GM12878 (cell line): ENCODE measurements around the gene SEMA3G. TPM values are rescaled to one million over a fixed set of nuclear protein-coding genes. Genes with fewer than 3 reads are reported as not detected.

Experiments
- ATAC-seq: fragments of 200-7000 bp; cut with Tn5 transposase; 3 replicates; pipeline ENCODE4 v1.9.1; 2020; ENCODE audit warnings: mild to moderate bottlenecking, moderate library complexity
- BruUV-seq: library from RNA; stranded (reverse); fragments of 400-500 nt; replicated peaks from 2 replicates; lab custom pipeline; 2021; lab: Mats Ljungman, UMichigan
- CTCF ChIA-PET: fragments of 300-600 bp; sonication (Branson Sonifier 250); formaldehyde crosslinking; extraction: SDS; loops from one replicate; lab custom pipeline; 2021; ENCODE audit warnings: inconsistent platforms; lab: Yijun Ruan, JAX
- POLR2A ChIA-PET: fragments of 350-600 bp; formaldehyde crosslinking; extraction: SDS; loops from one replicate; lab custom pipeline; 2021; ENCODE audit warnings: inconsistent platforms; lab: Charles Lee
- RAD21 ChIA-PET: fragments of 300-600 bp; sonication (Branson Sonifier 250); formaldehyde crosslinking; loops from one replicate; lab custom pipeline; 2023; ENCODE audit warnings: antibody characterized with exemption; ENCODE audit not compliant: unreplicated experiment; lab: Charles Lee
- SMC1A ChIA-PET: fragments of 300-600 bp; sonication (Branson Sonifier 250); formaldehyde crosslinking; loops from one replicate; lab custom pipeline; 2023; ENCODE audit not compliant: unreplicated experiment, uncharacterized antibody; lab: Charles Lee
- DNase-seq: peaks from one replicate; pipeline ENCODE4 v3.0.0-alpha.2; 2011; ENCODE audit warnings: low read depth, low spot score
- FAIRE-seq: peaks from 3 replicates; lab custom pipeline; 2011; peaks lifted over from hg19 to GRCh38; lab: Jason Lieb, UNC
- H2AFZ ChIP-seq: 2 replicates; pipeline ENCODE4 v1.6.0; 2011; ENCODE audit warnings: low read depth, low read length, control low read depth; ENCODE audit not compliant: control insufficient read depth
- H3K27ac ChIP-seq: 2 replicates; pipeline ENCODE4 v1.5.1; 2011; ENCODE audit warnings: control low read depth; ENCODE audit not compliant: control insufficient read depth, insufficient read depth
- H3K27me3 ChIP-seq, 2 experiments: replicated peaks in 1 of 2; 2 replicates each; pipeline versions ENCODE4 v1.6.0 to v1.6.1; 2011; ENCODE audit warnings: low read length in 1 of 2; ENCODE audit not compliant: control insufficient read depth in 2 of 2, insufficient read depth in 2 of 2
- H3K36me3 ChIP-seq, 2 experiments: 2 replicates each; pipeline ENCODE4 v1.5.1; 2011; ENCODE audit warnings: low read length in 1 of 2; ENCODE audit not compliant: control insufficient read depth in 2 of 2, insufficient read depth in 2 of 2
- H3K4me1 ChIP-seq: 2 replicates; pipeline ENCODE4 v1.6.1; 2011; ENCODE audit warnings: mild to moderate bottlenecking, low read length, moderate library complexity, mixed read lengths; ENCODE audit not compliant: control insufficient read depth, insufficient read depth
- H3K4me2 ChIP-seq: 2 replicates; pipeline ENCODE4 v1.6.0; 2011; ENCODE audit warnings: control low read depth; ENCODE audit not compliant: control insufficient read depth, insufficient read depth
- H3K4me3 ChIP-seq: fragments of 200-600 bp; sonication (generic); 2 replicates; pipeline ENCODE4 v1.5.1; 2016
- H3K79me2 ChIP-seq: 2 replicates; pipeline ENCODE4 v1.6.0; 2011; ENCODE audit warnings: low read length; ENCODE audit not compliant: control insufficient read depth, insufficient read depth
- H3K9ac ChIP-seq: 2 replicates; pipeline ENCODE4 v1.8.0; 2011; ENCODE audit warnings: low read length, control low read depth, mixed read lengths; ENCODE audit not compliant: control insufficient read depth, insufficient read depth
- H3K9me3 ChIP-seq: replicated peaks from 3 replicates; pipeline ENCODE4 v1.5.1; 2011; ENCODE audit warnings: mild to moderate bottlenecking, low read length; ENCODE audit not compliant: control insufficient read depth, insufficient read depth
- H4K20me1 ChIP-seq: 2 replicates; pipeline ENCODE4 v1.6.0; 2011; ENCODE audit not compliant: control insufficient read depth, insufficient read depth
- BHLHE40 ChIP-seq, 2 experiments: fragments of 450-650 bp in 1 of 2; IDR thresholded peaks; 2 replicates each; pipeline ENCODE4 v1.6.1; 2011 to 2017; ENCODE audit warnings: low read depth in 2 of 2, borderline replicate concordance in 1 of 2, improper control_type of control experiment in 1 of 2, low read length in 1 of 2, mild to moderate bottlenecking in 1 of 2
- NR2C1 ChIP-seq: fragments of 450-650 bp; IDR thresholded peaks from 2 replicates; pipeline ENCODE4 v1.6.1; 2017; ENCODE audit warnings: antibody characterized with exemption, mild to moderate bottlenecking, moderate library complexity
- NR2C2 ChIP-seq: IDR thresholded peaks from 2 replicates; pipeline ENCODE4 v1.6.1; 2011; ENCODE audit warnings: borderline replicate concordance, low read depth; ENCODE audit not compliant: control insufficient read depth, insufficient read length
- NRF1 ChIP-seq: conservative IDR thresholded peaks from 2 replicates; pipeline ENCODE4 v1.6.1; 2011; ENCODE audit warnings: mild to moderate bottlenecking, low read depth, low read length, improper control_type of control experiment
- PAX5 ChIP-seq: IDR thresholded peaks from 2 replicates; pipeline ENCODE4 v1.6.1; 2011; ENCODE audit warnings: low read depth, low read length, borderline replicate concordance
- PML ChIP-seq: IDR thresholded peaks from 2 replicates; pipeline ENCODE4 v1.6.1; 2012; ENCODE audit warnings: low read length, inconsistent platforms
- RUNX3 ChIP-seq: IDR thresholded peaks from 2 replicates; pipeline ENCODE4 v1.6.1; 2012; ENCODE audit warnings: low read length, inconsistent platforms
- TCF3 ChIP-seq: IDR thresholded peaks from 2 replicates; pipeline ENCODE4 v1.6.1; 2012; ENCODE audit warnings: low read depth, mild to moderate bottlenecking, low read length, borderline replicate concordance; ENCODE audit not compliant: insufficient read depth
- ZNF622 ChIP-seq: fragments of 450-650 bp; IDR thresholded peaks from 2 replicates; pipeline ENCODE4 v1.6.1; 2017; ENCODE audit warnings: mild to moderate bottlenecking, inconsistent platforms
- WGBS: methylation state at CpG from one replicate; pipeline ENCODE4 v1.1.6; 2016; ENCODE audit warnings: low lambda C conversion rate; ENCODE audit not compliant: insufficient replicate concordance, insufficient coverage; ENCODE audit errors: missing lambda C conversion rate; 5-methylcytosine and 5-hydroxymethylcytosine counted together
- in situ Hi-C: fragments of 300-500 bp; cut with MboI; formaldehyde crosslinking; loops from 9 replicates; pipeline ENCODE4 v1.14.3; 2018; ENCODE audit warnings: mixed read lengths
- intact Hi-C: fragments of 100-400 bp; cut with micrococcal nuclease; formaldehyde crosslinking; loops from one replicate; pipeline ENCODE4 v1.14.2; 2022; ENCODE audit not compliant: unreplicated experiment
- polyA plus RNA-seq, 11 experiments: library from polyadenylated mRNA; depleted of rRNA in 4 of 11; unstranded in 6 of 11; stranded (reverse) in 5 of 11; fragments of >200 nt; fragmentation: Nextera tagmentation in 4 of 11; fragmentation: Illumina TruSeq in 1 of 11; extraction: Ambion mirVana in 4 of 11; extraction: Trizol in 1 of 11; gene quantifications; 1 replicate in 1 of 11; 2 replicates in 10 of 11; pipeline versions ENCODE4 v1.2.1 to v1.2.3, GENCODE V29; 2011 to 2016; ENCODE audit warnings: inconsistent platforms in 2 of 11, missing spikeins in 2 of 11, low read depth in 1 of 11
- total RNA-seq, 4 experiments: library from RNA; depleted of rRNA in 3 of 4; stranded (reverse); fragments of >200 nt in 3 of 4; fragmentation: Illumina TruSeq in 1 of 4; extraction: Trizol in 1 of 4; gene quantifications; 2 replicates each; pipeline versions ENCODE4 v1.2.1 to v1.2.3, GENCODE V29; 2013 to 2021
- TF ChIP-seq, protein P1 (sequence below): fragments of 450-650 bp; IDR thresholded peaks from 2 replicates; pipeline ENCODE4 v1.6.1; 2017; ENCODE audit warnings: mild to moderate bottlenecking, low read depth, inconsistent platforms; ENCODE audit not compliant: poor library complexity, severe bottlenecking
- TF ChIP-seq, protein P2 (sequence below): fragments of 450-650 bp; IDR thresholded peaks from 2 replicates; pipeline ENCODE4 v1.6.1; 2017; ENCODE audit warnings: low read depth, mild to moderate bottlenecking, moderate library complexity
- TF ChIP-seq, protein P3 (sequence below): fragments of 450-650 bp; formaldehyde crosslinking; IDR thresholded peaks from 2 replicates; pipeline ENCODE4 v1.4.0; 2022; ENCODE audit warnings: mild to moderate bottlenecking, moderate library complexity

Gene SEMA3G
- total and polyA plus RNA-seq, 10 of the 15 experiments (the other 5 are each of a cell fraction or from before 2014, with no cell fraction given), result 0.03 to 0.04 TPM; not detected in 8

DNA sequence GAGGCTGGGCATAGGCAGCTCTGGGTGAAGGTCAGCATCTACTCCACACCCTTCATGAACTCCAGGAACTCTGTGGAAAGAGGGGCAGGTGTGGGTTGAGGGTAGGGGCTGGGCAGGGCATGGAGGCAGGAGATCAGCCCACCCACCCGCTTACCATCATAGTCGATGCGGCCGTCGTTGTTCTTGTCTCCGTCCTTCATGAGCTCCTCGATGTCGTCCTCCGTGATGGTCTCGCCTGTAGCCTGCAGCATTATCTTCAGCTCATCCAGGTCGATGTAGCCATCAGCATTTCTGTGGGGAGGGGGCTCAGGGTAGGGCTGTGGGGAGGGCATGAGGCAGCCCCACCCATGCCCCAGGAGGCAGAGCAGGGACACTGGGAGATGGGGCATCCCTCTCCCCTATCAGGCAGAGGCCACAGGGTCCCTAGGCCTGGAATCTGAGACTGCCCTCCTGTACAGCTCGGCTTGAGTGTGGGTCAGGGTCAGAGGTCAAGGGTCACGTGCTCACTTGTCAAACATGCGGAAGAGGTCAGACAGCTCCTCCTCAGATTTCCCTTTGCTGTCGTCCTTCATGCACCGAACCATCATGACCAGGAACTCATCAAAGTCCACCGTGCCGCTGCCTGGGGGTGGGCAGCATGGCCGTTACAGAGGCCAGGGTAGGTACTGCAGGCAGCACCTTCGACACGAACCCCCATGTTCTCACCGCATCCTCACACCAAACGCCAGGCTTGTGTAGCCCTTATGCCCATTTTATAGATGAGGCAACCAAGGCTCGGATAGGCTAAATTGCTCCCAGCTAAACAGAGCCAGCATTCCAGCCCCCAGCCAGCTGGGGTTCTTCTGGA lies 6.6 kb upstream of the SEMA3G start:
- 67% methylated on average over 24 of the region's 24 CpGs for WGBS
- Histone ChIP-seq H4K20me1 (no peaks in the 10 kb centered on the region), H3K4me1 (peaks cover 15% of the 10 kb centered on the region), H3K36me3 (no peaks in the 10 kb centered on the region), H3K4me2 (no peak overlapping the region), H3K9me3 (no peaks in the 10 kb centered on the region), H3K79me2 (peaks cover 18% of the 10 kb centered on the region), H3K4me3 (no peak overlapping the region), H3K9ac (no peak overlapping the region), H3K27me3 (no peaks in the 10 kb centered on the region), H2AFZ (no peak overlapping the region), H3K27ac (no peak overlapping the region)
- DNase-seq, result no peak
- no TSS peak for BruUV-seq
- ATAC-seq, result no peak
- ChIA-PET RAD21 (interaction anchor here (1.9 kb wide), 1 partner anchor 39 kb away, joined by 5 read pairs; no protein-coding TSS in a partner anchor), CTCF (interaction anchor here (1.2 to 3.2 kb wide), 2 partner anchors 23 to 27 kb away, joined by 3 to 14 read pairs; no protein-coding TSS in a partner anchor), POLR2A (no interaction called here), SMC1A (interaction anchor here (0.6 kb wide), 1 partner anchor 220 kb away, joined by 3 read pairs; no protein-coding TSS in a partner anchor)
- intact Hi-C loops (loop anchor here (10.0 kb wide), 1 partner anchor 233 kb away; the partner anchor contains the start of genes GNL3 and PBRM1), in situ Hi-C loops (no loop called here)
- no peak for FAIRE-seq
- TF ChIP-seq NR2C2, result peak; percentile 68
- no peak for TF ChIP-seq ZNF622
- no peak for TF ChIP-seq RUNX3
- no peak for TF ChIP-seq NRF1
- TF ChIP-seq, protein P1, sequence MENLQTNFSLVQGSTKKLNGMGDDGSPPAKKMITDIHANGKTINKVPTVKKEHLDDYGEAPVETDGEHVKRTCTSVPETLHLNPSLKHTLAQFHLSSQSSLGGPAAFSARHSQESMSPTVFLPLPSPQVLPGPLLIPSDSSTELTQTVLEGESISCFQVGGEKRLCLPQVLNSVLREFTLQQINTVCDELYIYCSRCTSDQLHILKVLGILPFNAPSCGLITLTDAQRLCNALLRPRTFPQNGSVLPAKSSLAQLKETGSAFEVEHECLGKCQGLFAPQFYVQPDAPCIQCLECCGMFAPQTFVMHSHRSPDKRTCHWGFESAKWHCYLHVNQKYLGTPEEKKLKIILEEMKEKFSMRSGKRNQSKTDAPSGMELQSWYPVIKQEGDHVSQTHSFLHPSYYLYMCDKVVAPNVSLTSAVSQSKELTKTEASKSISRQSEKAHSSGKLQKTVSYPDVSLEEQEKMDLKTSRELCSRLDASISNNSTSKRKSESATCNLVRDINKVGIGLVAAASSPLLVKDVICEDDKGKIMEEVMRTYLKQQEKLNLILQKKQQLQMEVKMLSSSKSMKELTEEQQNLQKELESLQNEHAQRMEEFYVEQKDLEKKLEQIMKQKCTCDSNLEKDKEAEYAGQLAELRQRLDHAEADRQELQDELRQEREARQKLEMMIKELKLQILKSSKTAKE, result no peak
- TF ChIP-seq PML, result no peak
- TF ChIP-seq, protein P2, sequence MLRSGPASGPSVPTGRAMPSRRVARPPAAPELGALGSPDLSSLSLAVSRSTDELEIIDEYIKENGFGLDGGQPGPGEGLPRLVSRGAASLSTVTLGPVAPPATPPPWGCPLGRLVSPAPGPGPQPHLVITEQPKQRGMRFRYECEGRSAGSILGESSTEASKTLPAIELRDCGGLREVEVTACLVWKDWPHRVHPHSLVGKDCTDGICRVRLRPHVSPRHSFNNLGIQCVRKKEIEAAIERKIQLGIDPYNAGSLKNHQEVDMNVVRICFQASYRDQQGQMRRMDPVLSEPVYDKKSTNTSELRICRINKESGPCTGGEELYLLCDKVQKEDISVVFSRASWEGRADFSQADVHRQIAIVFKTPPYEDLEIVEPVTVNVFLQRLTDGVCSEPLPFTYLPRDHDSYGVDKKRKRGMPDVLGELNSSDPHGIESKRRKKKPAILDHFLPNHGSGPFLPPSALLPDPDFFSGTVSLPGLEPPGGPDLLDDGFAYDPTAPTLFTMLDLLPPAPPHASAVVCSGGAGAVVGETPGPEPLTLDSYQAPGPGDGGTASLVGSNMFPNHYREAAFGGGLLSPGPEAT, result no peak
- peak in 1 of 2 experiments; percentile 8; a peak in 1 of 4 replicates for TF ChIP-seq BHLHE40 (IDR thresholded peaks at IDR 0.05; ENCODE audit: borderline replicate concordance in 1 of 2, low read depth in 2 of 2, low read length in 1 of 2)
- no peak for TF ChIP-seq TCF3
- peak; percentile 82 for TF ChIP-seq NR2C1
- TF ChIP-seq, protein P3, sequence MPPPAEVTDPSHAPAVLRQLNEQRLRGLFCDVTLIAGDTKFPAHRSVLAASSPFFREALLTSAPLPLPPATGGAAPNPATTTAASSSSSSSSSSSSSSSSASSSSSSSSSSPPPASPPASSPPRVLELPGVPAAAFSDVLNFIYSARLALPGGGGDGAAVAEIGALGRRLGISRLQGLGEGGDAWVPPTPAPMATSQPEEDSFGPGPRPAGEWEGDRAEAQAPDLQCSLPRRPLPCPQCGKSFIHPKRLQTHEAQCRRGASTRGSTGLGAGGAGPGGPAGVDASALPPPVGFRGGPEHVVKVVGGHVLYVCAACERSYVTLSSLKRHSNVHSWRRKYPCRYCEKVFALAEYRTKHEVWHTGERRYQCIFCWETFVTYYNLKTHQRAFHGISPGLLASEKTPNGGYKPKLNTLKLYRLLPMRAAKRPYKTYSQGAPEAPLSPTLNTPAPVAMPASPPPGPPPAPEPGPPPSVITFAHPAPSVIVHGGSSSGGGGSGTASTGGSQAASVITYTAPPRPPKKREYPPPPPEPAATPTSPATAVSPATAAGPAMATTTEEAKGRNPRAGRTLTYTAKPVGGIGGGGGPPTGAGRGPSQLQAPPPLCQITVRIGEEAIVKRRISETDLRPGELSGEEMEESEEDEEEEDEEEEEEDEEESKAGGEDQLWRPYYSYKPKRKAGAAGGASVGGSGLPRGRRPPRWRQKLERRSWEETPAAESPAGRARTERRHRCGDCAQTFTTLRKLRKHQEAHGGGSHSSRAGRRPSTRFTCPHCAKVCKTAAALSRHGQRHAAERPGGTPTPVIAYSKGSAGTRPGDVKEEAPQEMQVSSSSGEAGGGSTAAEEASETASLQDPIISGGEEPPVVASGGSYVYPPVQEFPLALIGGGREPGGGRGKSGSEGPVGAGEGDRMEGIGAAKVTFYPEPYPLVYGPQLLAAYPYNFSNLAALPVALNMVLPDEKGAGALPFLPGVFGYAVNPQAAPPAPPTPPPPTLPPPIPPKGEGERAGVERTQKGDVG (CRISPR knock-in tag), result no peak
- TF ChIP-seq PAX5, result no peak
